Measurements from ENCODE around the gene SLC30A2. TPM values are rescaled to one million over a fixed set of nuclear protein-coding genes. Genes with fewer than 3 reads are reported as not detected.

SLC30A2 gene
- not detected in 2 replicates for total RNA-seq

DNA sequence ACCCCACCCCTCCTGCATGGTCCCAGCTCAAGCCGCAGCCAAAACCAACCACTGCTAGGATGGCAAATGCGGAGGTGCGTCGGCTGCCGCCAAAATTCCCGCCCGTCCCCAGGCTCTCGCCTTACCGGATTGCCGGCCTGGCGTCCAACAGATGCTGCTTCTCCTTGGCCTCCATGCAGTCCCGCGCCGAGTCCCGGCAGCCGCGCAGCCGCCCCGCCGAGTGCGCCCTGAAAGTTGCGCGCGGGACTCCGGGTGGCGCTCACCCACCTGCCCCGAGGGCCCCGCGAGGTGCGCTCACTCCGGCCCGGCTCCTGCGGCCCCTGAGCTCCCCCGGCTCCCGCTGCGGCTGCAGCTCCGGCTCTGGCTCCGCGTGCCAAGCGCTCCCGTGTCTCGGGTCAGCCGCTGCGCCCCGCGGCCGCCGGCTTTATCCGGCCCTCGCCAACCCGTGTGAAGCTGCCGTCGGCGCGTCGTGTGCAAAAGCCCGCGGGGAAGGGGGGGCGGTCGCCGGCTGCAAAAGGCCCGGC is at the start of gene SLC30A2:
TSS of gene SLC30A2 (minus strand) at position 397 of the 524 bp plus-strand sequence. CDS start at position 175, 222 bp downstream.

DNA sequence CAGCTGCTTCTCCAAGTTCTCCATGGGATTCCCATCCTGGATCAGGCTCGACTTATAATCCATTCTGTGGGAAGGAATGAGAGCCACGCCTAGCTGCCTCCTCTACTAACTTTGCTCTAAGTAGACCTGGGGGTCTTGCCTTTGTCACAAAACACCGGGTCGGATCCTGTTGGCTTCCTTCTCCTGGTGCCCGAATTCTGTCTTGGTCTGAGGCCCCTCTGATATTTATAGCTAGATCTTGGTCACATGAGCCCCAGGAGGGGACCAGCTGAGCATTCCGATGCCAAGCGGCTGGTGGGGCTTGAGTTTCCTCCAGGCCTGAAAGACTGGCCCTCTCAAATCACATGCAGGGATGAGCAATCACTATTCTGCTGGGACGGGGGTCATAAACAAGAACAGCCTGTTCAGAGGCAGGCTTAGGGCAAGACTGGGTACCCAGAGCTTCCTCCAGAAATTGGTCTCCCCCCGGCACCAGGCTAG is 21.6 kb upstream of the SLC30A2 start, which contains the start of gene TRIM63:
TSS of gene TRIM63 (minus strand) at position 199 of the 480 bp plus-strand sequence. CDS start at position 63, 136 bp downstream.

DNA sequence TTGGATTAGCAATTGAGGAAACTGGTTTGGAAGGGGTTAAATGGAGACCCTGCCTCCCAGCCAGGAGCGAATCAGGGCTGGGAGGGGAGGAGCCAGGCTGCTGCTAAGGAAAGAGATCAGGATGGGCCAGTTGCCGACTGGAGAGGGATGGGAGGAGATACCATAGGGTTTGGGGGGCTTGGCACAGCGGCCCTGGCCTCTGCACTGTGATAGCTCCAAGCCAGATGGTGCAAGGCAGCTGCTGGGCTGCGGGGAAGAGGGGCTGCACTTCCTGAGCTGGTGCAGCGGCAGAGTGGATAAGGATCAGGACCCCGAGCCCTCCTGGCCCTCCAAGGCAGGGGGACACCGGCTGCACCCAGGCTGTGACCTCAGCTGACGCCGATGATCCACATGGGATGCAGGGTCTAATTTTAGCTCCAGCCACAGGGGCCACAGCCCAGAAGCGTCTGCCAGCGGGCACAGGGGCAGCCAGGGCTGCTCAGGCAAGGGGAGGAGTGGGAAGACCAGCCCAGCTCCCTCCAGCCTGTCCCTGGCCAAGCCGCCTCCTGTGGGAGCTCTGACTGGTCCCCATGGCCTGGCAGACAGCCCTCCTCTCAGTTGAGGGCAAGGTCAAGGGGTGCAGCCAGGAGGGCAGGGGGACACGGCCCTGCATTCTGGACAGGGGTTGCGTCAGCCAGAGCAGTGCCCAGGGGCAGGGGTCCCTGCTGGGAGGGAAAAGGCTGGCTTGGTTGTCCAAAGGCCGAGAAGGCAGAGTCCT is 24.1 kb downstream of the SLC30A2 start, which contains the start of gene EXTL1:
TSS of gene EXTL1 (plus strand) at position 129 of the 757 bp plus-strand sequence. CDS start 872 bp downstream, outside the sequence.

DNA sequence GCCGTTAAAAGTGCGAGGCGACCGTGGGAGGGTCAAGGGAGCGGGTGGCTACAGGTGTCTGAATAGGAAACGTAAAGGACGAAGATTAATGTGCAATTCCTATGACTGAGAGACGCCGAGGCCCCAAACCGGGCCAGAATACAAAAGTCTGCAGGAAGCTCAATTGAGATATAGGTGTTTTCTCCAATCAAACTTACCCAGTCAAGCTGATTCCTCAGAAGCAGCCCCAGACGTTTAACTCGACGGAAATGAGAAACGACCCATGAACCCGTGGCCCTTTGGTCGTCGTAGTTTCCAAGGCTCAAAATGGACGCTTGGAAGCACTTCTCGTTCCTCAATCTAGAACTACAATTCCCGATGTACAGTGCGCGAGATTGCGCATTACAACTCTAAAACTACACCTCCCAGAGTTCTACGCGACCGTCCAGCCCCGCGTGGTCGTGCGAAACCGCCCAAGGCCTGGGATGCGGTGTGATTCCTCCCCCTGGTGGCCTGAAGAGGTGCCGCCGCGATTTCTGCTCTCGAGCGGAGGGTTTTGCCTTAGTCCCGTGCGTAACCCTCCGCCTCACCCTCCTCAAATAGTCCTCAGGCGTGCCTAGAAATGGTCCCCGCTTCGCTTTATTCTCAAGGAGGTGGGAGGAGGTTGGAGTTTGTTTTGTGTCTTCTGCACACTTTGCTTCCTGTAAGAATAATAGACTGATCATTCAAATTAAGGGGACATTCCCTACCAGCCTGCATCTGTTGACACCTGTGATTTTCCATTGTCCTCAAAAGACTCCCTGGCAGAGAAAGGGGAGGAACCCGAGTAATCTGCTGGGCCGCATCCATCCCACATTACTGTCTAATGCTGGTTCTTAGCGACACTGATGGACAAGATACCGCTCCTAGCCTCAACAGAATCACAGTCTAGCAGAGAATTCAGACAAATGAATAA is 47.8 kb downstream of the SLC30A2 start, which contains the start of gene PAFAH2:
TSS of gene PAFAH2 (minus strand) at position 236 of the 934 bp plus-strand sequence. CDS start 7,247 bp downstream, outside the sequence.

Small RNA genes within 50 kb of the gene (small RNA-seq; reads per million reads assigned to genes)
- gene RF00283 (not detected), gene RF00492 (not detected)

Other genes with a start within 250 kb of the SLC30A2 start
- gene SELENON, start 245.9 kb downstream of the SLC30A2 start, total RNA-seq: 35.5 and 62.6 TPM in 2 replicates
- 44.6 and 53.9 TPM in 2 replicates for gene MTFR1L, start 226.2 kb downstream of the SLC30A2 start, total RNA-seq
- 0.65 and 1.2 TPM in 2 replicates for gene AUNIP, start 186.7 kb downstream of the SLC30A2 start, total RNA-seq
- gene PAQR7, start 170.4 kb downstream of the SLC30A2 start, total RNA-seq: 10.7 and 11.2 TPM in 2 replicates
- 65.1 and 98.2 TPM in 2 replicates for gene STMN1, start 139.7 kb downstream of the SLC30A2 start, total RNA-seq
- gene PAFAH2, start 48.1 kb downstream of the SLC30A2 start, total RNA-seq: 5.2 and 9.5 TPM in 2 replicates
- gene EXTL1, start 24.3 kb downstream of the SLC30A2 start, total RNA-seq: 0.26 and 1.3 TPM in 2 replicates
- not detected in 2 replicates for gene TRIM63, start 21.5 kb upstream of the SLC30A2 start, total RNA-seq
- gene PDIK1L, start 65.7 kb upstream of the SLC30A2 start, total RNA-seq: 6.5 and 6.8 TPM in 2 replicates
- not detected in 2 replicates for gene FAM110D, start 113.0 kb upstream of the SLC30A2 start, total RNA-seq
- gene C1orf232, start 122.8 kb upstream of the SLC30A2 start, total RNA-seq: not detected in 2 replicates
- 17.8 and 18.5 TPM in 2 replicates for gene ZNF593, start 123.8 kb upstream of the SLC30A2 start, total RNA-seq
- not detected in 2 replicates for gene ZNF593OS, start 125.7 kb upstream of the SLC30A2 start, total RNA-seq
- gene CNKSR1, start 131.4 kb upstream of the SLC30A2 start, total RNA-seq: 0.26 TPM in 1 of 2 replicates, not detected in the other
- not detected in 2 replicates for gene CATSPER4, start 144.5 kb upstream of the SLC30A2 start, total RNA-seq
- 10.8 and 11.9 TPM in 2 replicates for gene CEP85, start 188.1 kb upstream of the SLC30A2 start, total RNA-seq
- gene SH3BGRL3, start 234.0 kb upstream of the SLC30A2 start, total RNA-seq: 67.5 and 71.7 TPM in 2 replicates